ENCODE data around the gene WNT9A.

The WNT9A gene

DNA sequence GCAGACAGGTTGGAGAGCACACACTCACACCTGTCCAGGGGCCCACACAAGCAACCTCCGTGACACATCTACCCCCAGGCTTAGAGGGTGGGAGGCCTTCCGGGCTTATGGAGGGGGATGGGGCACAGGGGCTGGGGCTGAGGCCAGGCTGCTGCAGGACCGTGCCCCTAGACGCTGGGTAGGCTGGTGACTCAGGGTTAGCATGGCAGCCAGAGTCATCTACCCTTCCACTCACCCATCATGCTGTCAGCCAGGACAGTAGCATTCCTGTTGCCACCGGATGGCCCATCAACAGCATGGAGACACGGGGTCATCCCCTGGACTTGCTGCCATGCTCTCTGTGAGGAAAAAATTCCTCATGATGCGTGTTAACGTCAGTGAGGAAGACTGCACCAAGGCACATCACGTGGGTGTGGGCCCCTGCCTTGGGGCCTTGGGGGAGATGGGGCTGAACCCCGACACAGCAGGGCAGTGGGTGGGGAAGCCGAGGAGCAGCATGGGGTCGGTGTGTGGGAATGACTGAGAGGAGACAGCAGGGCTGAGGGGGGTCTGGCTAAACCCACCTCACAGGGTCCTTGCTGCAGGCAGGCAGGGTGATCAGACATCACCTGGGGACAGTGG lies 52.8 kb downstream of the WNT9A start:
- no peak for DNase-seq

DNA sequence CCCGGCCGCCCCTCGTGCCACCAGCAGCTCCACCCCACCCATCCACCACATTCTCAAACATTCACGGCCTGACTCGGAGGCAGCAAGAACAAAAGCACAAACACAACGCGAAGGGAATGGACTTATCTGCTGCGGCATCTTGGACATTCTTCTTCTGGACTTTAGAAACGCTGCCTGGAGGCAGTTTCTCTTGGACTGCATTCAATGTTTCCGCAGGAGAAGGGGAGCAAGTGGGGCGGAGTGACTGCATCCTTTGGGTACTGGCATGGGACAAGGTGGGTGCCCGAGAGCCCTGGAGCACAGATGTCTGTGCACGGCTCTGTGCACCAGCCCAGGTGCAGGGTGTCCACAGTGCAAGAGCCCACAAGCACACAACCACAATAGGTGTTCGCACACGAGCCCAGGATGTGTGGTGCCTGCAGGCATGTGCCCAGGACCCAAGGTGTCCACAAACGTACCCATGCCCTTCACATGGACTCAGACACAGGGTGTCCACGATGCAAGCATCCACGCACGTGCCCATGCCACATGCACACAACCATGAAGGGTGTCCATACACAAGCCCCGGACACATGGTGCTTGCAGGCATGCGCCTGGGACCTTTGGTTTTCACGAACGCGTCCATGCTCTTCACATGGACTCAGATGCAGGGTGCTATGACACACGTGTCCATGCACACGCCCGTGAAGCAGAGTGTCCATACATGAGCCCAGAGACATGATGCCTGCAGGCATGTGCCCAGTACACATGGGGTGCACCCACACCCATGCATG lies 53.6 kb downstream of the WNT9A start:
- no peak for DNase-seq

DNA sequence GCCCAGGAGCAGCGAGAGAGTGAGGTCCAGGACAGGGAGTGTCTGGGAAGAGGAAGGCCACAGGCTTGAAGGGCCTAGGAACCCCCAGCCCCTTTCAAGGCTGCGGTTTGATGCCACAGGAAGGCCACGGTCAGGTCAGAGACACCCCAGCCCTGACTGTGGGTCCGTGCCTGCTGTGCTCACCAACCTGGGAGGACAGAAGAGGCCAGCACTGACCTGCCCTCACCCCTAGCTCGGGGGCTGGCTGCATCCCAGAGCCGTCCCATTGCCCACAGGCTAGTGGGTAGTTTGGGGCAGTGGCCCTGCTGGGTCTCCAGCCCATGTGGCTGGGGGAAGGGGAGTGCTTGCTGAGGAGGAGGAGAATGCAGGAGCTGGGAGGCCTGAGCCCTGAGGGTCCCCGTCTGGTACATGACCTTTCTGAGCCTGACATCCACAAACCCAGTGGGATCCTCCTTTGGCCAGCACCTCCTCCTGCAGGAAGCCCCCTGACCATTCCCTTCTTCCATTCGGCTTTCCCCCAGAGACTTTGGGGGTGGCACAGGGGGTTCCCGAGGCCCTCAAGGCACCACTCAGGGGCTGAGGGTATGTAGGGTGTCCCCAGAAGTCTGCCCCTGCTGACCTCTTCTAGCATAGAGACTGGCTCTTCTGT lies 54.3 kb downstream of the WNT9A start:
- no peak for DNase-seq

DNA sequence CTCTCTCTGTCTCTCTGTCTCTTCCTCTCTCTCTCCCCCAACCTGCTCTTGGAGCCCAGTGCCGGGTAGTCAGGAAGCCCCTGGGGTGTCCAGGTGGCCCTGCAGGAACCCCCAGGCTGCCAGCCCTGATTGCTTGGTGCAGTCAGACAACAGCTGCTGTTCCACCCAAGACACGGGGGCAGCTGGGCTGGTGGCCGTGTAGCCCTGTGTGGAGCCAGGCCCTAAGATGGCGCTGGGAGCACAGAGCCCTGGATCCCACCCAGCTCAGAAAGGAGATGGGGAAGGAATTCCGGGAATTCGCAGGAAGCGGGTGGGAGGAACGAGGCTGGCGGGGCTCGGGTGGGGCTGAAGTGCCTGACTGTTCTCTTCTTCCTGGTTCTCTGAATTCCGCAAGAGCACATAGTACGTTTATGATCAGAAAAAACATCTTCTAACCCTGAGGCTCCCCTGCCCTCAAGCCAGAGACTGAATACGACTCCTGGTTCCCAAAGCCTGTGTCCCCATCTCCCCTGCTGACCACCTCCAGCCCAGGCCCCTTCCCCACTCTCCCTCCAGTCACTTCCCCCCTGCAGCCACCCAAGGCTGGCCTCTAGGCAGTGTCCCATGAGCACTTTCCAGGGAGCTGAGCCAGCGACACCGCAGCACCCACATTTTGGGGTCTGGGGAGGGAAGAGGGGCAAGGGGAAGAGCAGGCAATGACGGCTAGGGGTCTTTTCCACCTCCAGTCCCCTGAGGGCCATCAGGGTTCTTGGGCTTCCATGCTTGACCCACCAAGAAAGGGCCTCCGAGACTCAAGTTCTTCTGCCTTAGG lies 55.0 kb downstream of the WNT9A start:
- DNase-seq: no peak

DNA sequence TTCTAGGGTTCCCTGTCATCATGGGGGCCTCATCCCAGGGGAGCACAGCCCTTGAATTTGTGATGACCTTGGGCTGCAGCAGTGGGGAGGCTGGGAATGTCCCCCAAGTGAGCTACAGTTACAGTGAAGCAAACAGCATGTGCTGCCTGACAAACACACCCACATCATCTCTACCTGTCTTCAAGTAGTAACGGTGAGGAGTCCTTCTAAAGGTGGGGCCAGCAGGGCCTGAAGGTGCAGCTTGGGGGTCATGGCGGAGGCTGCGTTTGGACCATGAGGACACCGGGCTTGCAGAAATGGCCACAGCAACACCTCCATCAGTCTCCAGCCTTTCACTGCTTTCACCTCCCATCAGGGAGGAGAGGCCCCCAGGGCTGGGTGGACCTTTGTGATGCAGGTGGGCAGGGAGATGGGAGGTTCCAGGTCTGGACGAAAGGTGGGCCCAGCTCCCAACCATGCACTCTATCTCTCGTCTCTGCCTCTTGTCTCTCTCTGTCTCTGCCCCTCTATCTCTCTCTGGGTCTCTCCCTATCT lies 55.7 kb downstream of the WNT9A start:
- no peak for DNase-seq

DNA sequence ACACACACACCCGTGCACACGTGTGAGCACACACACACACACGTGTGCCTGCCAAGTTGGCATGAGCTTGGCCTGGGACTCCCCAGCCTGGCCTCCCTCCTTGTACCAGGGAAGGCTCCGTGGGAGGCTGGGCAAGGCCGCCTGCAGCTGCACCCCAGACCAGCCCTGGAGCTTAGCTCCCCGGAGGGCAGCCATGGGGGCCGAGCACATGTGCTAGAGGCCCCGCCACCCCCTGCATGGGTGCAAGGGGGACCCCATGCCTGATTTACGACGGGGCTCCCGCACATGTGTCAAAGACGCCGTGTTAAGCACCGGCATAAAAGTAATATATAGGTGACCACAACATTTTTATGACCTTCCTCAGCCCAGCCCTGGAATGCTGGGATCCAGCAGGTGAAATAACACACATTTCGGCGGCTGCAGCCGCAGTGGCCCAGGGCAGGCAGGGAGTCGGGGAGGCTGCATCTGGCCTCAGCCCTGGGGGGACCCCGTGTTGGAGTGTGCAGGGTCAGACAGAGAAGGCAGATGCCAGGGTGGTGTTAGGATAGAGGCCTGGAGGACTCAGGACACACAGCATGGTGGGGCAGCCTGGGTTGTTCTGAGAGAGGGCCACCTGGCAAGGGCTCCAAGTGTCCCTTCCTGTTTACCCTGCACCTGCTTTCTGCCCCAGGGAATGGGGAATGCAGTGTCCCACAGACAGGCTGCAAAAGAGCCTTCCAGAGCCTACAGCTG lies 56.3 kb downstream of the WNT9A start:
- no peak for DNase-seq

DNA sequence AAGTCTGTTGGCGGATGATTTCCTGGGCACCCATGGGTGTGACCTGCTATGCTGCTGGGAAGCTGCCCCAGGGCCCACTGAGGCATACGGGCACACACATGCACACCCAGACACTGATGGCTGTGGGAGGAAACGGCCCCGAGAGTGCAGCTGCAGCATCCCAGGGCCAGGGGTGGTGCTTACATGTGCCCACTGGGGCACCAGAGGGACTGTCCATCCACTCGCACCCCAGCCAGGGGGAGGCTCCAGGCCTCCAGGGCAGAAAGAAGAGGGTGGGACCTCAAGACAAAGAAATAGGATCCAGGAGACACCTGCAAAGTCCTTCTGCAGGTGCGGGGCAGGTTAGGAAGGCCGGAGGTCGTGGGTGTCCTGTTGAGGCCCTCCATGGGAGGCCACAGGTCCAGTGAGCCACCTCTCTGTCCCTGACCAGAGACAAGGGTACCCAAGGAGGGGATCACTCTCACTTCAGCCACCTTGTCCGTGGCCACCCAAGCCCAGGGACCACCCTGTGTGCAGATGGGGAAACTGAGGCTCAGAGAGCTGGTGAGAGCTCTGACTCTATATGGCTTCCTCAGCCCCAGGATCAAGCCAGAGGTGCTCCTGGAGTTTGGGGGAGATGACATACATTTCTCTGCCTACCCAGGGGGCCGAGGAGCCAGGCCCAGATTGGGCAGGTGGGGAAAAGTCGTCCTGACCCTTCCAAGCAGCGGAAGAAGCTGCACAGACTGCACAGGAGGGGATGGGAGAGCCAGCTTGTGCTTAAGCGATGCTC lies 57.1 kb downstream of the WNT9A start:
- no peak for DNase-seq

DNA sequence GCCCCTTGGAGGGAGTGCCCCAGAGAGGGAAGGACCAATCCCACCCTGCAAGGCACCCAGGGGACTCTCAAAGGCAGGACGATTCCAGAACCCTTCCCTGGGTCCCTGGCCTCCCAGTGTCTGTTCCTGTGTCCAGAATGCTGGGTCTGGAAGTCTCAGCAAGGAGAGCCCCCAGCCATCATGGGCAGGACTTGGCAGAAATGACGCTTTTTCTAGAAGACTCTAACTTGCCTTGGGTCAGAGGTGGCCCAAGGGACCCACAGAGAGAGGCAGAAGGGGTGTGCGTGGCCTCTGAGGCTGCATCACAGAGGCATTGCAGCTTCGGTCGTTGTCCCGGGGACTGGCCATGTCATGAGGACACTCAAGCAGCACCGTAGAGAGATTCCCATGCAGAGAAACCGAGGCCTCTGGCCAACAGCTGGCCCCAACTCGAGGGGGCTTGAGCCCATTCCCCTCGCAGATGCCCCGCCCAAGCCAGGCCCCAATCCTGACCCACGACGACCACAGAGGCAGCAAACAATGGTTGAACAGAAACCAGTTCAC lies 57.8 kb downstream of the WNT9A start:
- DNase-seq: no peak

DNA sequence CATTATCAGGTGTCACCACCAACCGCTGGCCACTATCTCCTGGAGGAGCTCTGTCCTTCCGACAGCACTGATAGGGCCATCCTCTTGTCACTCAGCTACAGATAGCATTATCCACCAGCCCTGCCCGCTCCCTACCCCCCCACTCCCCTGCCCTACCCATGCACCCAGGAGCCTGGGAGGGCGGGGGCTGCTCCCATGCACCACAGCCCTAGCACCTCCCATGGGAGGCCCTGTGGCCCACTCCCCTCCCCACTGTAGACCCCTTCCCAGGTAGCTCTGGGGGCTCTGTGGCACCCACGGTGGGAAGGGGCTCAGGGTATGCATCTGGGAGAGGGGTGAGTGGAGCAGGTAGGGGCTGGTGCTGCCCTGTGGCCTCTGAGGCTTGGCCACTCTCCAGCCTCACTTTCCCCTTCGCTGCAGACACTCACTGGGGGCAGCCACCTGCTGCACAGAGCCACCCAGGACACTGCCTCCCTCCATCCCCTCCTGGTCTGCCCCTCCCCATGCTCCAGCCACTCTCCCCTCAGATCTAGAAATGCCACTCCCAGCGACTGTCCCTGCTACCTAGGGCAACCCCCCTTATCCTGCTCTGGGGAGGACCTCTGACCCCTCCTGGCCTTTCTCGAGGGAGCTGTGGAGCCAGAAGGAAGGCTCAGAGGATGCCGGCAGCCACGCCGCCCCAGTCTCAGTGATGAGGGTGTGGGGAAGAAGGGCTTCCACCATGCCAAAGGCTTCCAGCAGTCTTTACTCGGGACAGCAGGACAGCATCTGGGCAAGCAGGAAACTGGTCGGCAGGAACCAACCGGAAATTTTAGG lies 58.5 kb downstream of the WNT9A start:
- no peak for DNase-seq

DNA sequence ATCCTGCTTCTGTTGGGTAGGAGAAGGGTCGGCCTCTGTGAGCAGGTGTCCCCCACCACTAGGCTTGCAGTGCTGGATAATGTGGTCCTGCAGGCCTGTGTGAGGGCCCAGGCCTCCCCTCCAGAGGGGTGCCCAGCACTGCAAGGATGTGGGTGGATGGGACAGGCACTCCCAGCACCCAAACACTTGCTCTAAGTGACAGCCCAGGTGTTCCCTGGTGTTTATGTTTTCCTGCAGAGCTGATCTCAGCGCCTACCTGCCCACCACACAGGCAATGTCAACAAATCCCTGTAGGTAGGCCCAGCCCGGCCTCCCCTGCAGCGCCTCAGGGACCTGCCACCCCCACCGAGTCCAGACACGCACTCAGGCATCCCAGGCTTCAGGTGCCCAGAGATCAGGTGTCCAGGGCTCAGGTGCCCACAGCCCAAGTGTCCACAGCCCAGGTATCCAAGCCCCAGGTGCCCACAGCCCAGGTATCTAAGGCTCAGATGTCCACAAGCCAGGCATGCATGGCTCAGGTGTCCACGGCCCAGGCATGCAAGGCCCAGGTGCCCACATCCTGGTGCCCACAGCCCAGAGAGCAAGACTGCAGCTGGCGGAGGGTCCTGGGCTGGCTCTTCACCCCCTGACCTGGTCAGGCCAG lies 59.2 kb downstream of the WNT9A start:
- DNase-seq: no peak

DNA sequence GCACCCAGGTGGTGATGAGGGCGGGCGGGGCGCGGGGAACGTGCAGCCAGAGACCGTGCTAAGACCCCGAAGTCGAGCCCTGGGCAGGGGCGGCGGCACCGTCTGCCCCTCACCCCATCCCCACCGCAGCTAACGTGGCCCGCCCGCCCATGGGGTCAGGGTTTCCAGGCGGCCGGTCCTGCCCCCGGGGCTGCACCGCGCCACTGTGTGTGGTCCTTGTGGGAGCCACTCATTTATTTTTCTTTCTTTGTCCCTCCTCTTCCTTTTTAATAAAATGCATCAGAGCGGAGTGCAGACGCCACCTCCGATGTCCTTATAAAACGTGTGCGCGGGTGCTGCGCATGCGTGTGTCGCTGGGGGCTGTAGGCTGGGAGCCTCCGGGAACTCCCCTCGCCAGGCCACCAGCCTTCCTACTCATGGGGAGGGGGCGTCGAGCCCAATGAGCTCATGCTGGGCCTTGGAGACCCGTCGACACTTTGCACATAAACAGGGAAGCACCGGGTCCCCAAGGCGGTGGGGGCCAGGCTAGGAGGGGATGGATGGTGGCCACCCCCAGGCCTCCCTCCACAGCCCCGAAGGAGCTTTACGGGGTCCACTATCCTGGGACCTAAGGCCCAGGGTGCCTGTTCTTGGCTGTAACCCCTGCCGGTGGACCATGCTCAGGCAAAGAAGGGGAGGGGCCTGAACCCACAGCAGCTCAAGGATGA lies 59.9 kb downstream of the WNT9A start:
- no peak for DNase-seq

DNA sequence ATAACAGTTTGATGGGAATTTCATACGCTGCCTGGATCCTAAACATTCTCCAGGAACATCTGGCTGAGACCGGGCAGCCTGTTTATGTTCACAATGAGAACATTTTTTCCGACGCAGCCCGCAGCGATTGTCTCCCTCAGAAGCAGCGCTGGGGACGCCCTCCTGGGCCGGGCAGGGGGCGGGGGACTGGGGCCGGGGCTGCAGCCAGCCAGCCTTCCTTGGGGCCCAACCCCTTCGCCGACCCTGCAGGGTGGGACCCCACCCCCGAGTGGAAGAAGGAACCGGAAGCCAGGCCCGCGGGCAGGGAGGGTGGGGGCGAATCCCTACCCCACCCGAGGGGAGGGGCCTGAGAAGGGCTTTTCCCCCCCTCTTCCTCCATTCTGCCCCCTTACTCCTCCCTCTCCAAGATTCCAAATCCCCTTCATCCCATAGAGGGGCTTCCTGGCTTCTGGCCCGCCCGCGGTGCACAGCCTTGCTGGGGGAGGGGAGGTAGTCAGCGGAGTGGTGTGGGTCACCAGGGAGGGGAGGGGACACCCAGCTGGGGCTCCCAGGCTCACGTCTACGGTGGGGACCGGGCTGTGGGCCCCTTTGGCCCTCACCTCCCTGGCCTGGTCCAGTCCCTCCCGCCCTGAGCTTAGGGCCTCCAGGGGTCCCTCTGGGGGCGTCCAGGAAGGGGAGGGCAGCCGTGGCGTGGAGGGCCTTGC lies 60.6 kb downstream of the WNT9A start:
- DNase-seq: no peak

DNA sequence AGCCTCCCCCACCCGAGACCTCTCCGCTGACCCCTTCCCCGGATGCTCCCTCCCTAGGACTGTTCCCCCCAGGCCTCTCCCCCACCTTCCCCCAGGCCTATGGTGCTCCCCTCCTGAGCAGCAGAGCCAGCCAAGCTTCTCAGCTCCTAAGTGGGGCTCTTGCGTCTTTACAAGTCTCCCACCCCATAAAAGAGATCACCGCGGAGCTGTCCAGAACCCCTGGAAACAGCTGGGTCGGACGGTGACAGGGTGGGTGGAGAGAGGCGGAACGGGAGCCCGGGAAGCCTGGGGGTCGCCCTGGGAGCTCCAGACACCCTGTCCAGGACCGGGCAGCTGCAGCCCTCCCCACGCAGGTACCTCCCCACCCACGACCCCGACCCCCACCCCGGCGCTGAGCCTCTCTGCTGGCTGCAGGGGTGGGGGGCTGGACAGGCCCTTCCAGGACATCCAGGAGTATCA lies 61.2 kb downstream of the WNT9A start:
- no peak for DNase-seq

DNA sequence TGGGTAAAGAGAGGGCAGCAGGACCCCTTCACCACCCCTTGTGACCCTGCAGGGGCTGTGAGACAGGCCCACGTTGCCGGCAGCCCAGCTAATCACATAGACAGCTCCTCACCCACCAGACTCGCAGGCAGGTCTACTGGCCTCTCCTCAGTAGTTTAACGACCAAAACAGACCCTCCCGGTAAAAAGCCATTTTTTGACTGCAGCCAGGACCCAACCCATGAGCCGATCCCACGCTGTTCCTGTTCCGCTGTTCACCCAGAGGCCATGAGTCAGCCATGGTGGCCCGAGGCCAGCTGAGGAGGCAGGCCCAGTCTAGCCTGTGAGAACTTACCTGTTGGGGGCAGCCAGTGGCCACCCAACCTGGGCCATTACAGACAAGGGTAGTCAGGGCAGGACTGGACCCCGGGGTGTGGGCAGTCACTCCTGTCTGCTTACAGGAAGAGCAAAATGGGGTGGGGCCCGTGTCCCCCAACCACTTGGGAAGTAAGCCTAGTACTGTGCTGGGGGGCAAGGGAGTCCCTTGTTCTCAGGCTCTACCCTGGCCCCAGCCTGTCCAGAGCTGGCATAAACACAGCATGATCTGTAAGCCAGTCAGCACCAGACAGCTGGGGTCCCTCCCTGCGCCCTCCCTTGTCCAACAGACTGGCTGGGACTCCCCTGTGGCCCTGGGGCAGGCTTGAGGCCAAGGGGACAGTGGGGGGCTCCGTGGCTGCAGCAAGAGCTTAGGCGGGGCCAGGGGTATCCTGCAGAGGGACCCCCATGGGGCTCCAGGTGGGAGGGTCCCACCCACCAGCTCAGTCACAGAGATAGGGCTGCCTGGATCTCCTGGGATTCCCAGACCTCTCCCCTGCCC lies 61.9 kb downstream of the WNT9A start:
- DNase-seq: no peak

DNA sequence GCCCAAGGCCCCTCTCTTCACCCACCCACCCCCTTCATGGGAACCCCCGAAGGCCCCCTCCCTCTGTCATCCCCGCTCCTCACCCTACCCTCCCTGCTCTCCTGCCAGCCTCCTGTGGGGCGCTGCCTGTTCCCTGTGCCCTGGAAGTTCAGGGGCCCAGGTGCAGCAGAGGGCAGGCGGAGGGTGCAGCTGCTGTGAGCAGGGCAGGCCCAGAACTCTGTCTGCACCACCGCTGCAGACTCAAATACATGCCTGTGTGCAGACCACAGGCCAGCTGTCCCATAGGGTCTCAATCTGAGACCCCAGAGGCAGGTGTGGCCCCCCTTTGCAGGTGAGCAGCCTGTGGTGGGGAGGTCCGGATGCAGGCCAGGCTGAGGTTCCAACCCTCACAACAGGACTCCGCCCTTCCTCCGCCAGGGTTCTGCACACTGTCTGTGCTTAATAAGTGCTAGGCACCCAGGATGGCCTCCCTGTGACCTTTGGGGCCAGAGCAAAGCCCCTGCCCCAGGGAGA lies 62.5 kb downstream of the WNT9A start:
- DNase-seq: no peak

DNA sequence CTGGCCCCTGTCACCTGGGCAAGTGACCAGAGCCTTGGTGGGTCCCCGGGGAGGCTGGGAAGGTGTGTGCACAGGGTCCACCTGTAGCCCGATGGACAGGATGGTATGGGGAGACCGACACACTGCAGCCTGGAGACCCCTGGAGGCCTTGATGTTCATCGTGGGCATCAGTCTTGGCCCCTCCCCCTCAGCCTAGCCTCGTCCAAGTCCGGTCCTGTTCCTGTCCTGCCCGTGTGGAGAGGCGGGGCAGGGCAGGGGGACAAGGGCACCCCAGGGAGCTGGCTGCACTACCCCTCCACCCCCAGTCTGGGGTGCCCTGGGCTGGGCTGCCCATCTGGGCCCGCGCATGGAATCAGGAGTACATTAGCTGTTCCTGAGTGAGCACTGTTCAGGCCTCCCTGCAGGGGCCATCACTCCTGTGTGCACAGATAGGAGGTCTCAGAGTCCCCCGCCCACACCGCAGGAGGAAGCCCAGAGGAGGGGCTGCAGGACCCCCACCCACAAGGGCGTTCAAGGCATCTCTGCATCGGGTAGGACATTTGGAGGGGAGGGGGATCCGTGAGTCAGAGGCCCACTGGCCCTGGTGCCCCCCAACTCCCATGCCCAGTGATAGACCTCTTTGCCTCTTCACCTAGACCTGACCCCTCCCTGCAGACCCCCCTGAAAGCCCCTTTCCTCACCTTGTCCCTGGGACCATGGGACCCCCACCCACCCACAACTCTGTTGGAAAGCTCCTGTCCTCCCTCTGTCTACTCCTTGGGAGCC lies 63.2 kb downstream of the WNT9A start:
- DNase-seq: no peak
